Thyroid gland (tissue), 4 donors: ENCODE measurements around the gene SOD2. TPM values are rescaled to one million over a fixed set of nuclear protein-coding genes. Genes with fewer than 3 reads are reported as not detected.
"Not testable (repeated sequence)": the region's sequence is repeated elsewhere in the genome, so short reads cannot be mapped to it uniquely, and the experiment has no call there.

Experiments used
- DNase-seq, 2 donors: peaks; one replicate each; pipeline ENCODE4 v3.0.0-alpha.2; 2019
- H3K27ac ChIP-seq, 3 donors: fragments of 200-600 bp; sonication (generic); 1 replicate in 2 of 3; 2 replicates in 1 of 3; pipeline ENCODE4 v1.5.1; 2016 to 2019; ENCODE audit warnings: mild to moderate bottlenecking in 1 of 3, moderate library complexity in 1 of 3
- H3K27me3 ChIP-seq: fragments of 200-600 bp; sonication (generic); one replicate; pipeline ENCODE4 v1.5.1; 2019
- H3K36me3 ChIP-seq, 2 donors: fragments of 200-600 bp; sonication (generic); one replicate each; pipeline ENCODE4 v1.5.1; 2016 to 2019
- H3K4me1 ChIP-seq, 2 donors: fragments of 200-600 bp; sonication (generic); one replicate each; pipeline ENCODE4 v1.5.1; 2017 to 2019
- H3K4me3 ChIP-seq, 3 donors: fragments of 200-600 bp; sonication (generic); replicated peaks in 1 of 3; 1 replicate in 2 of 3; 2 replicates in 1 of 3; pipeline ENCODE4 v1.5.1; 2016; ENCODE audit warnings: mild to moderate bottlenecking in 1 of 3
- H3K9me3 ChIP-seq: fragments of 200-600 bp; sonication (generic); one replicate; pipeline ENCODE4 v1.5.1; 2017
- CTCF ChIP-seq, 6 experiments: fragments of 200-600 bp in 3 of 6; fragments of 450-650 bp in 3 of 6; sonication (generic) in 3 of 6; IDR thresholded peaks; one replicate each; pipeline ENCODE4 v1.5.1; 2016 to 2019; ENCODE audit warnings: antibody characterized with exemption in 6 of 6, mild to moderate bottlenecking in 2 of 6, inconsistent platforms in 1 of 6, moderate library complexity in 1 of 6
- POLR2A ChIP-seq, 2 donors: fragments of 450-650 bp; IDR thresholded peaks; one replicate each; pipeline ENCODE4 v1.6.1; 2017; ENCODE audit warnings: antibody characterized with exemption in 2 of 2, mild to moderate bottlenecking in 2 of 2, moderate library complexity in 1 of 2
- WGBS, 2 donors: methylation state at CpG; one replicate each; pipeline ENCODE4 v1.1.5; 2017; 5-methylcytosine and 5-hydroxymethylcytosine counted together
- intact Hi-C: fragments of 100-400 bp; cut with DNase I; formaldehyde crosslinking; loops from one replicate; pipeline ENCODE4 v1.15.1; 2023
- total RNA-seq, 4 donors: library from RNA; depleted of rRNA; stranded (reverse); fragments of >200 nt; gene quantifications; one replicate each; pipeline ENCODE4 v1.2.3, GENCODE V29; 2016

The SOD2 gene
- total RNA-seq, 4 donors from 2014 or later, result 132 to 601 (median 296) TPM

GRCh38 chr6:159665868-159666635 lies 27.0 kb downstream of the SOD2 start:
- Histone ChIP-seq H3K27me3 (no peaks in the 10 kb centered on the region), H3K4me3 (no peak overlapping the region), H3K27ac (no peak overlapping the region), H3K4me1 (no peaks in the 10 kb centered on the region), H3K36me3 (peaks cover 0 to 9% of the 10 kb centered on the region in 2 donors), H3K9me3 (no peaks in the 10 kb centered on the region)
- intact Hi-C loops, result no loop called here
- TF ChIP-seq POLR2A (IDR thresholded peaks at IDR 0.05) (no peak), CTCF (IDR thresholded peaks at IDR 0.05) (no peak)
- no peak for DNase-seq
- 85 to 88% methylated on average over 7 of the region's 7 CpGs for WGBS, 2 donors

GRCh38 chr6:159663368-159663889 lies 29.6 kb downstream of the SOD2 start:
- 95% methylated on average over 1 of the region's 1 CpG for WGBS, 2 donors
- DNase-seq, H3K27ac ChIP-seq, H3K27me3 ChIP-seq, H3K9me3 ChIP-seq, H3K4me3 ChIP-seq, H3K36me3 ChIP-seq, intact Hi-C loops, H3K4me1 ChIP-seq: not testable (repeated sequence)

- H3K9me3 ChIP-seq, H3K4me3 ChIP-seq, DNase-seq, H3K4me1 ChIP-seq, intact Hi-C loops, H3K27ac ChIP-seq, H3K27me3 ChIP-seq, H3K36me3 ChIP-seq: not testable (repeated sequence)
- WGBS, 2 donors, result 93 to 100% methylated on average over 1 of the region's 1 CpG
Observed at GRCh38 chr6:159661977-159662376, 31.1 kb downstream of the SOD2 start.

GRCh38 chr6:159655409-159655988 lies 37.5 kb downstream of the SOD2 start:
- intact Hi-C loops, result loop anchor here (5.0 kb wide), 1 partner anchor 488 kb away; the partner anchor contains the start of gene FNDC1
- WGBS, 2 donors, result 90 to 93% methylated on average over 9 of the region's 9 CpGs
- DNase-seq, result no peak

GRCh38 chr6:159654483-159655098 lies 38.5 kb downstream of the SOD2 start:
- no peaks in the 10 kb centered on the region for H3K4me1 ChIP-seq
- H3K27ac ChIP-seq, result no peak overlapping the region
- H3K9me3 ChIP-seq, result no peaks in the 10 kb centered on the region
- no peak for DNase-seq
- H3K4me3 ChIP-seq, result no peak overlapping the region
- H3K36me3 ChIP-seq, result no peaks in the 10 kb centered on the region
- no peaks in the 10 kb centered on the region for H3K27me3 ChIP-seq
- peak in 5 of 6 experiments; percentile 26 to 72 (median 55) for TF ChIP-seq CTCF (IDR thresholded peaks at IDR 0.05)
- no peak for TF ChIP-seq POLR2A (IDR thresholded peaks at IDR 0.05)
- intact Hi-C loops, result loop anchor here (5.0 kb wide), 1 partner anchor 487 kb away; the partner anchor contains the start of gene FNDC1
- 1% methylated on average over 2 of the region's 2 CpGs for WGBS, 2 donors

More at GRCh38 chr6:159655409-159655988, 37.5 kb downstream of the SOD2 start:
- H3K36me3 ChIP-seq, result no peaks in the 10 kb centered on the region
- no peak overlapping the region for H3K27ac ChIP-seq
- H3K27me3 ChIP-seq, result no peaks in the 10 kb centered on the region
- H3K9me3 ChIP-seq, result no peaks in the 10 kb centered on the region
- no peaks in the 10 kb centered on the region for H3K4me1 ChIP-seq
- H3K4me3 ChIP-seq, result no peak overlapping the region
- no peak for TF ChIP-seq CTCF (IDR thresholded peaks at IDR 0.05)
- no peak for TF ChIP-seq POLR2A (IDR thresholded peaks at IDR 0.05)
